HCT116 (cell line): ENCODE results near the gene CFAP46. TPM values are rescaled to one million over a fixed set of nuclear protein-coding genes. Genes with fewer than 3 reads are reported as not detected.
A peak's percentile ranks its signal among the peaks of the same experiment; 100 is the strongest.

ENCODE experiments used
- ATAC-seq: fragments of 200-7000 bp; cut with Tn5 transposase; 2 replicates; pipeline ENCODE4 v1.9.1; 2020; ENCODE audit warnings: mild to moderate bottlenecking, moderate library complexity
- Bru-seq: library from RNA; stranded (reverse); fragments of 400-500 nt; gene quantifications from one replicate; lab custom pipeline; 2021; lab: Mats Ljungman, UMichigan
- BruChase-seq, 2 experiments: library from RNA; stranded (reverse); fragments of 400-500 nt; gene quantifications; one replicate each; lab custom pipeline; 2021; lab: Mats Ljungman, UMichigan
- BruUV-seq: library from RNA; stranded (reverse); fragments of 400-500 nt; replicated peaks from 2 replicates; lab custom pipeline; 2021; lab: Mats Ljungman, UMichigan
- CTCF ChIA-PET: fragments of 300-600 bp; sonication (Branson Sonifier 250); formaldehyde crosslinking; loops from one replicate; lab custom pipeline; 2021; ENCODE audit warnings: antibody characterized with exemption; lab: Charles Lee
- POLR2A ChIA-PET: fragments of 300-600, 350-600 bp; sonication (Branson Sonifier 250); formaldehyde crosslinking; loops from one replicate; lab custom pipeline; 2021; ENCODE audit warnings: antibody characterized with exemption; lab: Charles Lee
- RAD21 ChIA-PET, 2 experiments: fragments of 300-600 bp; sonication (Branson Sonifier 250); formaldehyde crosslinking; loops; one replicate each; lab custom pipeline; 2023; ENCODE audit warnings: low total read pairs in 2 of 2; ENCODE audit not compliant: uncharacterized antibody in 2 of 2, unreplicated experiment in 2 of 2, low non-redundant PET in 1 of 2; lab: Charles Lee
- DNase-seq: peaks from one replicate; pipeline ENCODE4 v3.0.0-alpha.2; 2010; ENCODE audit warnings: low read depth, low spot score
- H2AFZ ChIP-seq: fragments of 200-600 bp; shearing (Covaris generic), sonication (generic); 2 replicates; pipeline ENCODE4 v1.6.1; 2017; ENCODE audit warnings: low read depth, mixed run types, mixed read lengths, antibody characterized with exemption, low read length; ENCODE audit not compliant: poor library complexity, severe bottlenecking
- H3K27ac ChIP-seq: 2 replicates; pipeline ENCODE4 v1.5.1; 2012; ENCODE audit warnings: low read depth, low read length
- H3K27me3 ChIP-seq: fragments of 200-600 bp; sonication (generic); 2 replicates; pipeline ENCODE4 v1.6.1; 2016; ENCODE audit warnings: mixed run types, low read length, mixed read lengths; ENCODE audit not compliant: insufficient read depth
- H3K36me3 ChIP-seq, 2 experiments: fragments of 200-500 bp in 1 of 2; fragments of 200-600 bp in 1 of 2; sonication (Bioruptor generic) in 1 of 2; sonication (generic) in 1 of 2; 2 replicates each; pipeline versions ENCODE4 v1.5.1 to v1.6.1; 2014 to 2016; ENCODE audit warnings: low read length in 2 of 2, inconsistent platforms in 1 of 2, mixed read lengths in 1 of 2, mixed run types in 1 of 2; ENCODE audit not compliant: insufficient read depth in 2 of 2, control insufficient read depth in 1 of 2
- H3K4me1 ChIP-seq, 2 experiments: fragments of 200-600 bp in 1 of 2; sonication (generic) in 1 of 2; 2 replicates each; pipeline versions ENCODE4 v1.5.1 to v1.6.1; 2012 to 2017; ENCODE audit warnings: low read length in 2 of 2, inconsistent platforms in 1 of 2, mild to moderate bottlenecking in 1 of 2, mixed read lengths in 1 of 2, mixed run types in 1 of 2, moderate library complexity in 1 of 2; ENCODE audit not compliant: insufficient read depth in 2 of 2, control insufficient read depth in 1 of 2
- H3K4me2 ChIP-seq: fragments of 200-600 bp; sonication (generic); 2 replicates; pipeline ENCODE4 v1.6.1; 2017; ENCODE audit warnings: mixed run types, low read length, mixed read lengths
- H3K4me3 ChIP-seq, 2 experiments: fragments of 200-600 bp in 1 of 2; sonication (generic) in 1 of 2; replicated peaks in 1 of 2; 2 replicates each; pipeline ENCODE4 v1.5.1; 2011 to 2016; ENCODE audit warnings: low read length in 2 of 2, control low read depth in 1 of 2, low read depth in 1 of 2, mild to moderate bottlenecking in 1 of 2, mixed read lengths in 1 of 2, mixed run types in 1 of 2
- H3K79me2 ChIP-seq: fragments of 200-600 bp; sonication (generic); 2 replicates; pipeline ENCODE4 v1.6.1; 2017; ENCODE audit warnings: mild to moderate bottlenecking, mixed run types, low read length, moderate library complexity, mixed read lengths; ENCODE audit not compliant: insufficient read depth
- H3K9ac ChIP-seq: fragments of 200-600 bp; sonication (generic); 2 replicates; pipeline ENCODE4 v1.6.1; 2016; ENCODE audit warnings: low read length, mixed read lengths
- H3K9me2 ChIP-seq: fragments of 200-600 bp; sonication (generic), shearing (Covaris generic); 2 replicates; pipeline ENCODE4 v1.6.1; 2017; ENCODE audit warnings: mixed run types, mild to moderate bottlenecking, moderate library complexity; ENCODE audit not compliant: insufficient read depth
- H3K9me3 ChIP-seq, 2 experiments: fragments of 200-500 bp in 1 of 2; fragments of 200-600 bp in 1 of 2; sonication (Bioruptor generic) in 1 of 2; sonication (generic) in 1 of 2; 2 replicates each; pipeline ENCODE4 v1.6.1; 2014 to 2017; ENCODE audit warnings: low read length in 2 of 2, mixed read lengths in 2 of 2, inconsistent platforms in 1 of 2, low read depth in 1 of 2, mild to moderate bottlenecking in 1 of 2, mixed run types in 1 of 2, moderate library complexity in 1 of 2; ENCODE audit not compliant: control insufficient read depth in 1 of 2, insufficient read depth in 1 of 2
- H4K20me1 ChIP-seq: fragments of 200-600 bp; sonication (generic), shearing (Covaris generic); 2 replicates; pipeline ENCODE4 v1.6.1; 2017; ENCODE audit warnings: mixed run types, mild to moderate bottlenecking, moderate library complexity; ENCODE audit not compliant: insufficient read depth
- CEBPB ChIP-seq: IDR thresholded peaks from 2 replicates; pipeline ENCODE4 v1.6.1; 2012; ENCODE audit warnings: low read depth
- EGR1 ChIP-seq: IDR thresholded peaks from 2 replicates; pipeline ENCODE4 v1.6.1; 2012; ENCODE audit warnings: low read depth
- SIN3A ChIP-seq: IDR thresholded peaks from 2 replicates; pipeline ENCODE4 v1.6.1; 2012; ENCODE audit warnings: low read depth
- SP1 ChIP-seq: IDR thresholded peaks from 2 replicates; pipeline ENCODE4 v1.6.1; 2012; ENCODE audit warnings: low read depth
- ZNF274 ChIP-seq: fragments of 200-500 bp; sonication (Bioruptor generic); IDR thresholded peaks from 2 replicates; pipeline ENCODE4 v1.6.1; 2014; ENCODE audit warnings: mild to moderate bottlenecking, low read depth, low read length, inconsistent platforms
- intact Hi-C: fragments of 100-400 bp; cut with micrococcal nuclease; formaldehyde crosslinking; loops from 2 replicates; pipeline ENCODE4 v1.10.0; 2022
- long read RNA-seq: library from polyadenylated mRNA; unstranded; transcript quantifications from one replicate; pipeline ENCODE4 v2.0.0, GENCODE V29; 2021; ENCODE audit not compliant: unreplicated experiment
- polyA plus RNA-seq: library from polyadenylated mRNA; unstranded; fragments of >200 nt; gene quantifications from 2 replicates; pipeline ENCODE4 v1.2.1, GENCODE V29; 2012; ENCODE audit warnings: missing spikeins
- total RNA-seq: library from RNA; stranded (reverse); gene quantifications from one replicate; pipeline ENCODE4 v1.2.1, GENCODE V29; 2021; ENCODE audit not compliant: unreplicated experiment
- TF ChIP-seq, protein P1 (sequence below), 3 experiments: fragments of 200-600 bp in 1 of 3; sonication (generic) in 1 of 3; IDR thresholded peaks in 2 of 3; conservative IDR thresholded peaks in 1 of 3; 2 replicates each; pipeline ENCODE4 v1.5.1; 2012 to 2017; ENCODE audit warnings: low read depth in 2 of 3, low read length in 2 of 3, antibody characterized with exemption in 1 of 3, borderline replicate concordance in 1 of 3, control low read depth in 1 of 3, mild to moderate bottlenecking in 1 of 3, mixed read lengths in 1 of 3, mixed run types in 1 of 3, moderate library complexity in 1 of 3; ENCODE audit not compliant: insufficient read depth in 1 of 3

Gene CFAP46
- total RNA-seq (1.4 TPM), Bru-seq, nascent RNA (percentile 19 among the genes with signal in this experiment), BruChase-seq, experiment 1, labeled RNA remaining after a 6-hour chase (percentile 28 among the genes with signal in this experiment), BruChase-seq, experiment 2, labeled RNA remaining after a 2-hour chase (percentile 27 among the genes with signal in this experiment)
- 1.3 and 1.4 TPM in 2 replicates for polyA plus RNA-seq
- long read RNA-seq, partial matches to known transcripts: 0 of 2 reads
- long read RNA-seq, other reads (novel, unspliced or antisense): 1 of 2 reads

DNA sequence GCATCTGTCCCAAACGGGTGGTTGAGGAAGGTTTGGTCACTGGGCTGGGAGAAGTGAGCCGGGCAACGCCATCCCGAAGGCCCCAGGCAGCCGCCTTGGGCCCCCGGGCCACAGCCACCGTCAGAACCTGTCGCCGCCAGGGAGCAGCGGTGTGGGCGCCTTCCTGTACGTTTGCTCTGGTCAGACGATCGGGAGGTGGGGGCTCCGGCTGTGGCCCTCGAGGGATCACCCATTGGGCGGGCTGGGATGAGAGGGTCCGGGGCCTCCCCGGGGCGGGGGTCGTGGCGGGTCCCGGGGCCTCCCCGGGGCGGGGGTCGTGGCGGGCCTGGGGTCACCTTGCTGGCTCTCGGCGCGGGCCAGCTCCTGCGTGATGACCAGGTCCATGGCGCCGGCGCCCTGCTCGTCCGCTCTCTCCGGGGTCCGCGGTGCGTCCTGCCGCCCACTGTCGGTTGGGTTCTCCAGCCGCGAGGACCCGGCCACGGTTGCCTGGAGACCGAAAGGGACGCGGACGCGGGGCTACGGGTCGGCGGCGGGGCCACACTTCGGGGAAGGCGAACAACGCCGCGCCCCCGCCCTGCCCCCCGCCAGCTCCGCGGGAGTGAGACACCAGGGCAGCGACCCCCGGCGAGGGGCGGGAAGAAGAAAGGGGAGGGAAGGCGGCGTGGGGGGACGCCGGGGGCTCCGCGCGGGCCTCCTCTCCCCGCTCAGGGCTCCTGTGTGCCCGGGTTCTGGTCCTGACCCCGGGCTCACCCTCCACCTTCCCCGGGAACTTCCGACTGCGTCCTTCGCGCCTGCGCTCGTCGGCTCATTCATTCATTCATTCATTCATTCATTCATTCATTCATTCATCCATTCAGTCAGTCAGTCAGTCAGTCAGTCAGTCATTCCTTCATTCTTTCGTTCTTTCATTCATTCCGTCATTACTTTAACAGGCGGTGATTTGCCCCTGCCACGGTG, at the start of gene CFAP46:
TSS of gene CFAP46 (minus strand) at position 470 of the 957 bp plus-strand sequence. CDS start at position 384, 86 bp downstream.
- H3K27ac ChIP-seq: peak within 1 kb of the TSS; percentile 22; the same call in 1 of the 2 replicates
- POLR2A ChIA-PET: no interaction called here

More for the DNA sequence above, at the start of gene CFAP46:
- Histone ChIP-seq H3K79me2 (no peaks in the 10 kb centered on the region), H3K9me3 (no peaks in the 10 kb centered on the region), H2AFZ (no peak within 1 kb of the TSS), H3K36me3 (no peaks in the 10 kb centered on the region), H4K20me1 (no peaks in the 10 kb centered on the region), H3K4me2 (peak within 1 kb of the TSS; percentile 69), H3K9me2 (no peaks in the 10 kb centered on the region), H3K9ac (peak within 1 kb of the TSS; percentile 63), H3K4me1 (peaks cover 0 to 7% of the 10 kb centered on the region in 2 experiments; a peak in 1 of 4 replicates), H3K27me3 (no peaks in the 10 kb centered on the region), H3K4me3 (peak within 1 kb of the TSS; percentile 46 to 57)
- DNase-seq (peak; percentile 18), ATAC-seq (peak; percentile 79)
- ChIA-PET RAD21 (interaction anchor here in 1 of 2 experiments (0.6 kb wide), 1 partner anchor 319 kb away, joined by 3 read pairs; no protein-coding TSS in a partner anchor), CTCF (interaction anchor here (0.6 kb wide), 1 partner anchor 271 kb away, joined by 3 read pairs; no protein-coding TSS in a partner anchor)
- TF ChIP-seq, protein P1, sequence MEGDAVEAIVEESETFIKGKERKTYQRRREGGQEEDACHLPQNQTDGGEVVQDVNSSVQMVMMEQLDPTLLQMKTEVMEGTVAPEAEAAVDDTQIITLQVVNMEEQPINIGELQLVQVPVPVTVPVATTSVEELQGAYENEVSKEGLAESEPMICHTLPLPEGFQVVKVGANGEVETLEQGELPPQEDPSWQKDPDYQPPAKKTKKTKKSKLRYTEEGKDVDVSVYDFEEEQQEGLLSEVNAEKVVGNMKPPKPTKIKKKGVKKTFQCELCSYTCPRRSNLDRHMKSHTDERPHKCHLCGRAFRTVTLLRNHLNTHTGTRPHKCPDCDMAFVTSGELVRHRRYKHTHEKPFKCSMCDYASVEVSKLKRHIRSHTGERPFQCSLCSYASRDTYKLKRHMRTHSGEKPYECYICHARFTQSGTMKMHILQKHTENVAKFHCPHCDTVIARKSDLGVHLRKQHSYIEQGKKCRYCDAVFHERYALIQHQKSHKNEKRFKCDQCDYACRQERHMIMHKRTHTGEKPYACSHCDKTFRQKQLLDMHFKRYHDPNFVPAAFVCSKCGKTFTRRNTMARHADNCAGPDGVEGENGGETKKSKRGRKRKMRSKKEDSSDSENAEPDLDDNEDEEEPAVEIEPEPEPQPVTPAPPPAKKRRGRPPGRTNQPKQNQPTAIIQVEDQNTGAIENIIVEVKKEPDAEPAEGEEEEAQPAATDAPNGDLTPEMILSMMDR (IDR thresholded peaks at IDR 0.05 in 2 of 3, conservative IDR thresholded peaks at IDR 0.05 in 1 of 3; ENCODE audit: borderline replicate concordance in 1 of 3, insufficient read depth in 1 of 3, low read depth in 2 of 3, low read length in 2 of 3): no peak
- no peak for TF ChIP-seq ZNF274
- TF ChIP-seq CEBPB: no peak
- TF ChIP-seq SIN3A: peak; percentile 65; the same call in 1 of the 2 replicates
- peak; percentile 41 for TF ChIP-seq SP1
- 0 out of 2 replicates have a peak, but pooled peaks have one; percentile 53 for TF ChIP-seq EGR1
- intact Hi-C loops: loop anchor here (5.0 kb wide), 1 partner anchor 315 kb away; no protein-coding TSS in a partner anchor
- no TSS peak for BruUV-seq
